Uterus (tissue), 2 donors: ENCODE data around the gene GAS2L1.

Experiments used
- CTCF ChIP-seq, 4 experiments: fragments of 200-600 bp in 2 of 4; fragments of 450-650 bp in 2 of 4; sonication (generic) in 2 of 4; IDR thresholded peaks; one replicate each; pipeline ENCODE4 v1.5.1; 2016 to 2019; ENCODE audit warnings: antibody characterized with exemption in 4 of 4, mild to moderate bottlenecking in 2 of 4, moderate library complexity in 1 of 4
- POLR2A ChIP-seq, 2 donors: fragments of 450-650 bp; IDR thresholded peaks; one replicate each; pipeline ENCODE4 v1.6.1; 2016; ENCODE audit warnings: antibody characterized with exemption in 2 of 2, mild to moderate bottlenecking in 1 of 2, moderate library complexity in 1 of 2

GRCh38 chr22:29311464-29312217 lies 5.2 kb downstream of the GAS2L1 start:
- no peak for TF ChIP-seq CTCF (IDR thresholded peaks at IDR 0.05)
- no peak for TF ChIP-seq POLR2A (IDR thresholded peaks at IDR 0.05)
